Type B pancreatic cell (in vitro differentiated cells): ENCODE data around the gene CXCL14. TPM values are rescaled to one million over a fixed set of nuclear protein-coding genes. Genes with fewer than 3 reads are reported as not detected.

ENCODE experiments used
- DNase-seq: peaks from one replicate; pipeline ENCODE4 v3.0.0; 2021; ENCODE audit warnings: mixed read lengths; ENCODE audit not compliant: unreplicated experiment; ENCODE audit errors: extremely low spot score
- H3K27ac Mint-ChIP-seq: 2 replicates; pipeline ENCODE4 v1.8.0; 2021; ENCODE audit warnings: mild to moderate bottlenecking, mixed read lengths
- H3K27me3 Mint-ChIP-seq: 2 replicates; pipeline ENCODE4 v1.8.0; 2021; ENCODE audit warnings: mixed read lengths
- H3K36me3 Mint-ChIP-seq: 2 replicates; pipeline ENCODE4 v1.8.0; 2021; ENCODE audit warnings: mixed read lengths
- H3K4me1 Mint-ChIP-seq: one replicate; pipeline ENCODE4 v1.8.0; 2021; ENCODE audit warnings: mixed read lengths; ENCODE audit not compliant: unreplicated experiment
- H3K4me3 Mint-ChIP-seq: 2 replicates; pipeline ENCODE4 v1.8.0; 2021; ENCODE audit warnings: mild to moderate bottlenecking, mixed read lengths
- H3K9me3 Mint-ChIP-seq: 2 replicates; pipeline ENCODE4 v1.8.0; 2021; ENCODE audit warnings: mixed read lengths
- total RNA-seq: library from RNA; stranded (reverse); gene quantifications from 2 replicates; pipeline ENCODE4 v1.2.1, GENCODE V29; 2021; ENCODE audit warnings: low replicate concordance
- TF ChIP-seq, protein P1 (sequence below): fragments of 200-600 bp; sonication (generic); conservative IDR thresholded peaks from 2 replicates; pipeline ENCODE4 v1.5.0; 2021; ENCODE audit warnings: antibody characterized with exemption, mild to moderate bottlenecking

The CXCL14 gene
- total RNA-seq, 1 donor from 2014 or later, result 70.3 TPM

DNA sequence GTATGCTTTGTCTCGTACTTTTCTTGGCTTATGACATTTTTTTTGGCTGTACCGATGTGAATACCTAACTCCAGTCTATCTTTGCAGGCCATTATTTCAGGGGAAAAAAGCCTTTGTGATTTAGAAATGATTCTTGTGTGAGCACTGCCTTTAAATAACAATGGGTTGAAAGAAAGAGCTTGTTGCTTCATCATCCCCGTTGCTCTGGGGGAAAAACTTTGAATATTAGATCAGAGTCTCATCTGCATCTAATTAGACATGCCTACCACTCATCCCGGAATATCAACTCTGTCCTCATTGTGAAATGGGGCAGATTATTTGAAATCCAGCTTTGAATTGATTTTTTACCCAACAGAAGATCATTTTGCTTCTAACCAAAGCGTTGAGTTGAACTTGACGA is 13.5 kb downstream of the CXCL14 start:
- H3K27ac Mint-ChIP-seq, result no peak overlapping the region
- DNase-seq, result no peak
- peaks cover 58% of the 10 kb centered on the region for H3K4me1 Mint-ChIP-seq
- H3K36me3 Mint-ChIP-seq, result no peaks in the 10 kb centered on the region
- TF ChIP-seq, protein P1, sequence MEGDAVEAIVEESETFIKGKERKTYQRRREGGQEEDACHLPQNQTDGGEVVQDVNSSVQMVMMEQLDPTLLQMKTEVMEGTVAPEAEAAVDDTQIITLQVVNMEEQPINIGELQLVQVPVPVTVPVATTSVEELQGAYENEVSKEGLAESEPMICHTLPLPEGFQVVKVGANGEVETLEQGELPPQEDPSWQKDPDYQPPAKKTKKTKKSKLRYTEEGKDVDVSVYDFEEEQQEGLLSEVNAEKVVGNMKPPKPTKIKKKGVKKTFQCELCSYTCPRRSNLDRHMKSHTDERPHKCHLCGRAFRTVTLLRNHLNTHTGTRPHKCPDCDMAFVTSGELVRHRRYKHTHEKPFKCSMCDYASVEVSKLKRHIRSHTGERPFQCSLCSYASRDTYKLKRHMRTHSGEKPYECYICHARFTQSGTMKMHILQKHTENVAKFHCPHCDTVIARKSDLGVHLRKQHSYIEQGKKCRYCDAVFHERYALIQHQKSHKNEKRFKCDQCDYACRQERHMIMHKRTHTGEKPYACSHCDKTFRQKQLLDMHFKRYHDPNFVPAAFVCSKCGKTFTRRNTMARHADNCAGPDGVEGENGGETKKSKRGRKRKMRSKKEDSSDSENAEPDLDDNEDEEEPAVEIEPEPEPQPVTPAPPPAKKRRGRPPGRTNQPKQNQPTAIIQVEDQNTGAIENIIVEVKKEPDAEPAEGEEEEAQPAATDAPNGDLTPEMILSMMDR, result no peak
- H3K9me3 Mint-ChIP-seq, result no peaks in the 10 kb centered on the region
- H3K27me3 Mint-ChIP-seq, result peaks cover 49% of the 10 kb centered on the region
- H3K4me3 Mint-ChIP-seq, result no peak overlapping the region

DNA sequence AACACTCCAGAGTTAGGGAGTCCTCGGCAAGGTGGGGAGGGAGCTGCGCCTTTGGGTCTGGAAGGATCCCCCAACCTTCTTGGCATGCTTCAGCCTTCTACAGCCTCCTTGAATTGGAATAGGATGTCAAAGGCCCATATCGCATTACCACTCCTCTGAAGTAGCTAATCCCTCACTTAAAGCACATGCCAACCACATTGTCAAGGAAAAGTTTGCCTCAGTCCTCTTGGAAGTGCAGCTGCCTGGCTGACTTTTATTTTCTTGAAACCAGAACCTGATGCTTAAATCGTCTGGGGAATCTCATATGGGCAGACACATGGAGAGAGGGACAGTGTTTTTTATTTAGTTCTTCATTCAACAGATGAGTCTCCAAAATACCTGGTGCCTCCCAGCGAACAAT is 14.5 kb downstream of the CXCL14 start:
- peaks cover 51% of the 10 kb centered on the region for H3K27me3 Mint-ChIP-seq
- H3K4me3 Mint-ChIP-seq, result no peak overlapping the region
- TF ChIP-seq, protein P1, result no peak
- no peaks in the 10 kb centered on the region for H3K9me3 Mint-ChIP-seq
- no peak for DNase-seq
- no peaks in the 10 kb centered on the region for H3K36me3 Mint-ChIP-seq
- peaks cover 58% of the 10 kb centered on the region for H3K4me1 Mint-ChIP-seq
- H3K27ac Mint-ChIP-seq, result no peak overlapping the region

DNA sequence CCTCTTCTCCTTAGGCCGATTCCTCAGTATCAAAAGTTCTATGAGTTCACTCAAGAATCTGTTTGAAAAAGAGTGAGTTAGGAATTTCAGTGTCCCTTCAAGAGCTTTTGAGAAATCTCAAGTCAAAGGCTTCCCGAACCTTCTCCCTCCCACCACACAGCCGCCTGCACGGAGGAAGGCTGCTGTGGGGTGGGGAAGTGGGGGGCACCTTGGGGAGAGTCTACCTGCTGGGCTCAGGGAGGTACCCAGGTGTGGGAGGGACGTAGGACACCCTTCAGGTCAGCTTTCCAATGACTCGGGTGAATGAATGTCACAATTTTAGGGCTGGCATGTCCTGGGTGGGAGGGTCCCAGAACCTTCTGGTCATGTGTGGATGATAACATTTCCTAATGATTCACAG is 17.5 kb downstream of the CXCL14 start:
- peaks cover 67% of the 10 kb centered on the region for H3K27me3 Mint-ChIP-seq
- H3K4me1 Mint-ChIP-seq, result peaks cover 29% of the 10 kb centered on the region
- H3K27ac Mint-ChIP-seq, result no peak overlapping the region
- no peaks in the 10 kb centered on the region for H3K9me3 Mint-ChIP-seq
- TF ChIP-seq, protein P1, result no peak
- no peak overlapping the region for H3K4me3 Mint-ChIP-seq
- no peak for DNase-seq
- H3K36me3 Mint-ChIP-seq, result no peaks in the 10 kb centered on the region

DNA sequence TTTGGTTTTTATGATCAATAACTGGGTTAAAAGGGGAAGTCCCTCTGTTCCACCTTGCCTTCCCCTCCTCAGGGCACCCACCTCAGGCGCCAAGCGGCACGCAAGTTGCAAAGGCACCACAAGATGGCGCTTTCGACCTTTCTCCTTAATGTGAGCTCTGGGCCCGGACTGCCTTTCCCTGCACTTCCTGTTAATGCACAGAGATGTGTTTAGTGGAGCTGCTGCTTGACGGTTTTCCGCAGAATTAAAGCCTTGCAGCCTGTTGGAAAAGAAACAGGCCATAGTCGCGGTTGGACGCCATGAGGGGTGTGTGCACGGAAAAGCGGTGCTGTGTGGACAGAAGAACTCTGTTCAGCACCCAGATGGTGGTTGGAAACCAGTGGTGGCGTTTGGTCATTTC is 17.9 kb downstream of the CXCL14 start:
- peaks cover 68% of the 10 kb centered on the region for H3K27me3 Mint-ChIP-seq
- no peaks in the 10 kb centered on the region for H3K9me3 Mint-ChIP-seq

DNA sequence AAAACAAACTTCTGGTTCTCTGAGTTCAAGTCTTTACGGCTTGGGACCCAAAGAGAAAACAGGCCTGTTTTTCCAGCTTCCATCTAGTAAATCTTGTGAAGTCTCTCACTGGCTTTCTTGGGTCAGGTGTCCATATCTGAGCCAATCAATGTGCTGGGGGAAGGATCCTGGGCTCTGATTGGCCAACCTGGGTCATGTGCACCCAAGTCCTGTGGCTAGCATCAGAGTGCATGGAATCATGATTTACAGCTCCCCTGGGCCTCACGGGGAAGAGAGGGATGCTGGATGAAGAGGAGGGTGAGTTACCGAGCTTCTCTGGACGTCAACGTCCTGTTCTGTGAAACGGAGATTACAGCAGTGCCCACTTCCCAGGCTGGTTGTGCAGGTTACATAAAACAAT is 19.4 kb downstream of the CXCL14 start:
- H3K27ac Mint-ChIP-seq, result no peak overlapping the region
- TF ChIP-seq, protein P1, result no peak
- H3K9me3 Mint-ChIP-seq, result no peaks in the 10 kb centered on the region
- peaks cover 59% of the 10 kb centered on the region for H3K27me3 Mint-ChIP-seq
- no peak overlapping the region for H3K4me3 Mint-ChIP-seq
- no peaks in the 10 kb centered on the region for H3K36me3 Mint-ChIP-seq
- H3K4me1 Mint-ChIP-seq, result peaks cover 19% of the 10 kb centered on the region
- no peak for DNase-seq

More for the DNA sequence above, 17.9 kb downstream of the CXCL14 start:
- H3K36me3 Mint-ChIP-seq, result no peaks in the 10 kb centered on the region
- DNase-seq, result peak; percentile 88
- peaks cover 26% of the 10 kb centered on the region for H3K4me1 Mint-ChIP-seq
- TF ChIP-seq, protein P1, result peak; percentile 94
- H3K4me3 Mint-ChIP-seq, result no peak overlapping the region
- H3K27ac Mint-ChIP-seq, result no peak overlapping the region
